GM23248 (cell line): Measurements from ENCODE around the gene GSE1. TPM values are rescaled to one million over a fixed set of nuclear protein-coding genes. Genes with fewer than 3 reads are reported as not detected.

ENCODE experiments used
- DNase-seq: peaks from one replicate; pipeline ENCODE4 v3.0.0-alpha.2; 2015
- H2AFZ ChIP-seq: fragments of 200-600 bp; sonication (generic); 2 replicates; pipeline ENCODE4 v1.6.1; 2016; ENCODE audit warnings: antibody characterized with exemption
- H3F3A ChIP-seq: fragments of 200-600 bp; sonication (generic); 2 replicates; pipeline ENCODE4 v1.6.1; 2016; ENCODE audit warnings: mild to moderate bottlenecking, antibody characterized with exemption, mixed run types; ENCODE audit not compliant: insufficient read depth
- H3K27ac ChIP-seq: fragments of 200-600 bp; sonication (generic); 2 replicates; pipeline ENCODE4 v1.5.1; 2016; ENCODE audit warnings: mild to moderate bottlenecking
- H3K27me3 ChIP-seq: fragments of 200-600 bp; sonication (generic); replicated peaks from 2 replicates; pipeline ENCODE4 v1.6.1; 2016; ENCODE audit warnings: mild to moderate bottlenecking; ENCODE audit not compliant: insufficient read depth
- H3K36me3 ChIP-seq: fragments of 200-600 bp; sonication (generic); 2 replicates; pipeline ENCODE4 v1.6.1; 2016; ENCODE audit warnings: low read depth, mild to moderate bottlenecking
- H3K4me1 ChIP-seq: fragments of 200-600 bp; sonication (generic); 2 replicates; pipeline ENCODE4 v1.6.1; 2016; ENCODE audit warnings: mild to moderate bottlenecking; ENCODE audit not compliant: insufficient read depth
- H3K4me2 ChIP-seq: fragments of 200-600 bp; sonication (generic); one replicate; pipeline ENCODE4 v1.6.1; 2016; ENCODE audit warnings: mild to moderate bottlenecking; ENCODE audit not compliant: unreplicated experiment
- H3K4me3 ChIP-seq: fragments of 200-600 bp; sonication (generic); 2 replicates; pipeline ENCODE4 v1.5.1; 2016; ENCODE audit warnings: mild to moderate bottlenecking
- H3K79me2 ChIP-seq: fragments of 200-600 bp; sonication (generic); 2 replicates; pipeline ENCODE4 v1.6.1; 2016; ENCODE audit warnings: mild to moderate bottlenecking; ENCODE audit not compliant: insufficient read depth
- H3K9ac ChIP-seq: fragments of 200-600 bp; sonication (generic); 2 replicates; pipeline ENCODE4 v1.6.1; 2016; ENCODE audit warnings: mild to moderate bottlenecking
- H3K9me2 ChIP-seq: fragments of 200-600 bp; sonication (generic); 2 replicates; pipeline ENCODE4 v1.6.1; 2016; ENCODE audit warnings: mixed run types, mild to moderate bottlenecking, moderate library complexity; ENCODE audit not compliant: insufficient read depth
- H3K9me3 ChIP-seq: fragments of 200-600 bp; sonication (generic); one replicate; pipeline ENCODE4 v1.6.1; 2017; ENCODE audit warnings: low read depth
- H4K20me1 ChIP-seq: fragments of 200-600 bp; sonication (generic); 2 replicates; pipeline ENCODE4 v1.6.0; 2016; ENCODE audit not compliant: insufficient read depth
- EZH2 ChIP-seq: fragments of 200-600 bp; sonication (generic); IDR thresholded peaks from 2 replicates; pipeline ENCODE4 v1.6.1; 2018; ENCODE audit warnings: antibody characterized with exemption, mild to moderate bottlenecking; ENCODE audit not compliant: insufficient read depth, poor library complexity, severe bottlenecking
- EZH2phosphoT487 ChIP-seq: fragments of 200-600 bp; sonication (generic); IDR thresholded peaks from 2 replicates; pipeline ENCODE4 v1.6.1; 2018; ENCODE audit warnings: antibody characterized with exemption, moderate library complexity, mild to moderate bottlenecking, low read depth; ENCODE audit not compliant: insufficient read depth
- WGBS, 2 experiments: methylation state at CpG; one replicate each; pipeline ENCODE4 v1.1.6; 2015 to 2017; ENCODE audit warnings: low lambda C conversion rate in 2 of 2, low coverage in 1 of 2; ENCODE audit errors: missing lambda C conversion rate in 2 of 2; 5-methylcytosine and 5-hydroxymethylcytosine counted together
- in situ Hi-C: fragments of 300-500 bp; cut with MboI; formaldehyde crosslinking; loops from 2 replicates; pipeline ENCODE4 v1.15.0; 2020
- polyA plus RNA-seq: library from polyadenylated mRNA; unstranded; fragments of >200 nt; fragmentation: Nextera tagmentation; extraction: Ambion mirVana; gene quantifications from 2 replicates; pipeline ENCODE4 v1.2.1, GENCODE V29; 2016
- total RNA-seq: library from RNA; depleted of rRNA; stranded (reverse); fragments of >200 nt; shearing (Covaris generic); gene quantifications from 2 replicates; pipeline ENCODE4 v1.2.3, GENCODE V29; 2014

Gene GSE1
- total and polyA plus RNA-seq, 2 experiments from 2014 or later, result 11.6 to 35.1 TPM

DNA sequence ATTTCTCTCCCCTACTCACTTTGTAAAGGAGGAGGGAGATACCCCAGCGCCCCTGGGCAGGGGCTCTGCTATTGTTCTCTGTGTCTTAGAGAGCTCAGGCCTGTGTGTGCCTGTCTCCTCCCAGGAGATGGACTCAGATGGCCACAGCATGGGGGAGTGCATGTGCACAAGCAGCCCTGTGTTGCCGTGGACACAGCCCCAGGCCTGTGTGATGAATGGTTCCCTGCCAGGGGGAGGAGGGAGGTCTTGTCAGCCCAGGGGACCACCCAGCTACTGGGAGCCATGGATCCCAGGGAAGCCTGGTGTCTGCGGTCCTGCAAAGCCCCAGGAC lies 49.3 kb downstream of the GSE1 start:
- Histone ChIP-seq H3K79me2 (no peaks in the 10 kb centered on the region), H4K20me1 (no peaks in the 10 kb centered on the region), H2AFZ (no peak overlapping the region), H3K4me2 (no peak overlapping the region), H3K9ac (no peak overlapping the region), H3K4me1 (no peaks in the 10 kb centered on the region), H3K4me3 (no peak overlapping the region), H3K27me3 (no peaks in the 10 kb centered on the region), H3K9me2 (no peaks in the 10 kb centered on the region), H3K9me3 (no peaks in the 10 kb centered on the region), H3F3A (no peaks in the 10 kb centered on the region), H3K27ac (no peak overlapping the region), H3K36me3 (peaks cover 36% of the 10 kb centered on the region)
- DNase-seq, result no peak
- 97 to 100% methylated on average over 3 of the region's 3 CpGs for WGBS, 2 experiments
- TF ChIP-seq EZH2phosphoT487 (no peak), EZH2 (no peak)
- in situ Hi-C loops, result no loop called here

DNA sequence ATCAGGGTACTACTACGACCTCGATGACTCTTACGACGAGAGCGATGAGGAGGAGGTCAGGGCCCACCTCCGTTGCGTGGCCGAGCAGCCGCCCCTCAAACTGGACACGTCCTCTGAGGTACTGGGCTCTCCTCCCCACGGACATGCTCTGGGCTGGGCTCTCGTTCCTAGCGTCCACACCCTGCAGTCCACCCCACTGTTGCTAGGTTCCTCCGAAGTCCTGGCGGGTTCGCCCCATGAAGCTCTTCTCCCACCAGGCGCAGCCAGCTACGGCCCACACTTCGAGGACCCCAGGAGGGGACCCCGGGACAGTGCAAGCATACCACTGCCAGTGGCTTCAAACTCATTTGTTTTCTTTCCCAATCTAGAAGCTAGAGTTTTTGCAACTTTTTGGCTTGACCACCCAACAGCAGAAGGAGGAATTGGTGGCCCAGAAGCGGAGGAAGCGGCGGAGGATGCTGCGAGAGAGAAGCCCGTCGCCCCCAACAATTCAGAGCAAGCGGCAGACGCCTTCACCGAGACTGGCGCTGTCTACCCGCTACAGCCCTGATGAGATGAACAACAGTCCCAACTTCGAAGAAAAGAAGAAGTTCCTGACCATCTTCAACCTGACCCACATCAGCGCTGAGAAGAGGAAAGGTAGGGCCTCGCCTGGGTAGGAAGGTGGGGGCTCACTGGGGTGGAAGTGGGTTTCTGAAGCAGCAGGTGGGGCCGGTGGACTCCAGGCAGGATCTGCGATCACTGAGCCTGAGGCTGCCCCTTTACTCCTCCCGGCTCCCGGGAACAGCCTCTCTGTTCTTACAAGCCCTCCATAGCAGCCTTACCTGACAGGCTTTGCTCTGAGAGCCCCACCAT lies 50.1 kb downstream of the GSE1 start:
- Histone ChIP-seq H2AFZ (no peak overlapping the region), H3K9me2 (no peaks in the 10 kb centered on the region), H3K36me3 (peaks cover 28% of the 10 kb centered on the region), H3K9me3 (no peaks in the 10 kb centered on the region), H3K4me3 (no peak overlapping the region), H3K4me2 (no peak overlapping the region), H4K20me1 (no peaks in the 10 kb centered on the region), H3F3A (no peaks in the 10 kb centered on the region), H3K27ac (no peak overlapping the region), H3K9ac (no peak overlapping the region), H3K4me1 (no peaks in the 10 kb centered on the region), H3K79me2 (no peaks in the 10 kb centered on the region), H3K27me3 (no peaks in the 10 kb centered on the region)
- in situ Hi-C loops, result no loop called here
- DNase-seq, result no peak
- no peak for TF ChIP-seq EZH2phosphoT487
- TF ChIP-seq EZH2, result no peak
- 93 to 95% methylated on average over 38 of the region's 38 CpGs for WGBS, 2 experiments

DNA sequence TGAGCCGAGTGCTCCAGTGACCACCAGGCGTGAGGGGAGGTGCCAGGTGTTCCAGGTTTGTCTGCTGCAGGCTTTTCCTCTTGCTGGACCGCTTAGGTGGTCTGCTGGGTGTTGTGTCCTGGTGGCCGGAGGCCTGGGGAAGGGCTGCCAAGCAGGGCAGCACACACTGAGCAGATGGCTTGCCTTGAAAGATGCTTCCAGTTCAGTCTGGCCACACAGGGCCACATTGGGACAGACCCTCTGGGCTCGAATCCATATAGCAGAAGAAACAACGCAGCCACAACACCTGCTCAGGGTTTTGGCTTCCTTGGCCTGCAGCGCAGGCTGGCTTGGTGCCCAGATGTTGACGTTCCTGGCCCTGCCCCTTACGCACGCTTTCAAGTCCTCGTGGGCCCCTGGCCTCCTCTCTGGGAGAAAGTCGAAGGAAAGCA lies 50.8 kb downstream of the GSE1 start:
- 79 to 83% methylated on average over 12 of the region's 12 CpGs for WGBS, 2 experiments
- DNase-seq, result no peak
- TF ChIP-seq EZH2, result no peak
- TF ChIP-seq EZH2phosphoT487, result no peak
- no peaks in the 10 kb centered on the region for H3K9me3 ChIP-seq
- H3K9me2 ChIP-seq, result no peaks in the 10 kb centered on the region
- H3F3A ChIP-seq, result 0 out of 2 replicates have a peak, but pooled peaks cover under 1% of the 10 kb centered on the region
- no peaks in the 10 kb centered on the region for H4K20me1 ChIP-seq
- H3K4me3 ChIP-seq, result no peak overlapping the region
- in situ Hi-C loops, result no loop called here
- no peaks in the 10 kb centered on the region for H3K79me2 ChIP-seq
- H3K27me3 ChIP-seq, result no peaks in the 10 kb centered on the region
- H3K27ac ChIP-seq, result no peak overlapping the region
- peaks cover 27% of the 10 kb centered on the region for H3K36me3 ChIP-seq
- no peaks in the 10 kb centered on the region for H3K4me1 ChIP-seq
- H3K9ac ChIP-seq, result no peak overlapping the region
- H3K4me2 ChIP-seq, result no peak overlapping the region
- H2AFZ ChIP-seq, result no peak overlapping the region

DNA sequence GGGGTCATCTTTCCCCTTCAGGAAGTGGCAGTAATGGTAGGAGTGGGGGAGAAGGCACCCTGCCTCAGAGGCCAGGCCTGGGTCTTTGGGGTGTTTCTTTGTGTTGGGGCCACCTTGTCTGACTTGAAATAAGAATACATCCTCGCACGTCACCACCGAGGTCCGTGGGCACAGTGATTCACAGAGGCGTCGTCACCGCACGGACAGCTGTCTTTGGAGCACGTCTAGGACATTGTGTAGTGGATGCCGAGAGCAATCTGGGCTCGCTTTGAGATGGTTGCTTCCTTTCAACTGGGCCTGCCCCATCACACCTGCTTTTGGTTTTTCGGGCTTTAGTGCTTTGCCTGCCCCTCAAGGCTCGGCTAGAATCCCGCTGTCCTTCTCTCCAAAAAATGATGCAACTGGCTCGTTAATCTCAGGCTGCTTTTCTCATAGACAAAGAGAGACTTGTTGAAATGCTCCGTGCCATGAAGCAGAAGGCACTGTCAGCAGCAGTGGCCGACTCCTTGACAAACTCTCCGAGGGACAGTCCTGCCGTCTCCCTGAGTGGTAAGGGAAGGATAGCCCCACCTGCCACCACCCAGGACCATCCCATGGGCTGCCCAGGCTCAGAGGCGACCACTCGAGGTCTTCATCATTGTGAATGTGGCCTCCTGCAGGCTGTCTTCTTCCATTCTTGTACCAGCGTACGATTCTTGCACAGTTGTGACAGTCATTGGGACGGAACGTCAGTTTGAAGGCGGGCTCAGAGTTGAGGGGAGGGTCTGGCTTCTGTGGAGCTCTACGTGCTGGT lies 51.7 kb downstream of the GSE1 start:
- Histone ChIP-seq H3K4me3 (no peak overlapping the region), H3K27me3 (no peaks in the 10 kb centered on the region), H4K20me1 (no peaks in the 10 kb centered on the region), H3K79me2 (no peaks in the 10 kb centered on the region), H3K4me2 (no peak overlapping the region), H3K9me3 (no peaks in the 10 kb centered on the region), H3K4me1 (no peaks in the 10 kb centered on the region), H3F3A (0 out of 2 replicates have a peak, but pooled peaks cover 9% of the 10 kb centered on the region), H3K27ac (no peak overlapping the region), H3K36me3 (peaks cover 30% of the 10 kb centered on the region), H3K9ac (no peak overlapping the region), H3K9me2 (no peaks in the 10 kb centered on the region), H2AFZ (no peak overlapping the region)
- no peak for DNase-seq
- TF ChIP-seq EZH2 (no peak), EZH2phosphoT487 (no peak)
- in situ Hi-C loops, result no loop called here
- WGBS, 2 experiments, result 97 to 98% methylated on average over 27 of the region's 27 CpGs
